Measurements from ENCODE around the gene DEAF1.

- no peak for TF ChIP-seq POLR2A (IDR thresholded peaks at IDR 0.05)
- no peak for TF ChIP-seq CTCF (IDR thresholded peaks at IDR 0.05)
Measured at GRCh38 chr11:692824-693414, 2.1 kb downstream of the DEAF1 start.

All from right lobe of liver (tissue), 4 donors.